CD14-positive monocyte (primary cell): ENCODE measurements around the gene DGKI. TPM values are rescaled to one million over a fixed set of nuclear protein-coding genes. Genes with fewer than 3 reads are reported as not detected.

Experiments used
- DNase-seq, 3 donors: peaks; one replicate each; pipeline ENCODE4 v3.0.0-alpha.2; 2011 to 2022
- H2AFZ ChIP-seq: 2 replicates; pipeline ENCODE4 v1.6.0; 2012; ENCODE audit warnings: mild to moderate bottlenecking, low read depth, low read length, inconsistent platforms; ENCODE audit not compliant: insufficient read depth, poor library complexity, severe bottlenecking
- H3K27ac ChIP-seq, 2 donors: 1 replicate in 1 of 2; 2 replicates in 1 of 2; pipeline ENCODE4 v1.5.1; 2012 to 2013; ENCODE audit warnings: low read length in 2 of 2, control low read depth in 1 of 2, inconsistent platforms in 1 of 2, low read depth in 1 of 2, mild to moderate bottlenecking in 1 of 2
- H3K27me3 ChIP-seq, 2 donors: one replicate each; pipeline versions ENCODE4 v1.6.0 to v1.6.1; 2011 to 2013; ENCODE audit warnings: low read length in 2 of 2; ENCODE audit not compliant: control insufficient read depth in 2 of 2, insufficient read depth in 2 of 2
- H3K36me3 ChIP-seq, 2 donors: replicated peaks in 1 of 2; 1 replicate in 1 of 2; 2 replicates in 1 of 2; pipeline versions ENCODE4 v1.5.1 to v1.6.1; 2012 to 2013; ENCODE audit warnings: low read length in 2 of 2, control low read depth in 1 of 2, inconsistent platforms in 1 of 2, mild to moderate bottlenecking in 1 of 2; ENCODE audit not compliant: insufficient read depth in 2 of 2, control insufficient read depth in 1 of 2
- H3K4me1 ChIP-seq, 2 donors: 1 replicate in 1 of 2; 2 replicates in 1 of 2; pipeline versions ENCODE4 v1.5.1 to v1.6.1; 2012 to 2013; ENCODE audit warnings: low read length in 2 of 2, control low read depth in 1 of 2, inconsistent platforms in 1 of 2, mild to moderate bottlenecking in 1 of 2, moderate library complexity in 1 of 2; ENCODE audit not compliant: insufficient read depth in 2 of 2, control insufficient read depth in 1 of 2
- H3K4me2 ChIP-seq: replicated peaks from 2 replicates; pipeline ENCODE3; 2012; ENCODE audit warnings: low read length, moderate library complexity, mild to moderate bottlenecking; ENCODE audit not compliant: poor library complexity, severe bottlenecking; ENCODE audit errors: extremely low read depth
- H3K4me3 ChIP-seq, 3 experiments: fragments of 200-600 bp in 1 of 3; sonication (generic) in 1 of 3; replicated peaks in 1 of 3; 1 replicate in 2 of 3; 2 replicates in 1 of 3; pipeline ENCODE4 v1.5.1; 2011 to 2013; ENCODE audit warnings: low read length in 3 of 3, mild to moderate bottlenecking in 3 of 3, control low read depth in 2 of 3, low read depth in 2 of 3, inconsistent platforms in 1 of 3, moderate library complexity in 1 of 3
- H3K79me2 ChIP-seq: 2 replicates; pipeline ENCODE4 v1.6.0; 2012; ENCODE audit warnings: mild to moderate bottlenecking, control low read depth, inconsistent platforms, low read length, moderate library complexity; ENCODE audit not compliant: insufficient read depth
- H3K9ac ChIP-seq: 2 replicates; pipeline ENCODE4 v1.6.0; 2017; ENCODE audit warnings: low read length, mild to moderate bottlenecking; ENCODE audit not compliant: insufficient read depth, poor library complexity, severe bottlenecking
- H3K9me3 ChIP-seq, 2 donors: replicated peaks in 1 of 2; 1 replicate in 1 of 2; 2 replicates in 1 of 2; pipeline versions ENCODE4 v1.5.1 to v1.6.1; 2012 to 2013; ENCODE audit warnings: low read length in 2 of 2, control low read depth in 1 of 2; ENCODE audit not compliant: control insufficient read depth in 1 of 2, insufficient read depth in 1 of 2
- H4K20me1 ChIP-seq: 2 replicates; pipeline ENCODE4 v1.6.0; 2012; ENCODE audit warnings: mild to moderate bottlenecking, low read length, control low read depth, moderate library complexity; ENCODE audit not compliant: insufficient read depth
- H3K27ac Mint-ChIP-seq, 7 donors: one replicate each; pipeline ENCODE4 v1.8.0; 2020; ENCODE audit warnings: mild to moderate bottlenecking in 7 of 7, mixed read lengths in 7 of 7, moderate library complexity in 6 of 7, inconsistent platforms in 2 of 7
- H3K27me3 Mint-ChIP-seq, 3 donors: one replicate each; pipeline ENCODE4 v1.8.0; 2021 to 2022; ENCODE audit warnings: low read depth in 3 of 3, mild to moderate bottlenecking in 3 of 3, mixed read lengths in 3 of 3, moderate library complexity in 3 of 3, inconsistent platforms in 1 of 3
- H3K36me3 Mint-ChIP-seq, 2 donors: one replicate each; pipeline ENCODE4 v1.8.0; 2020; ENCODE audit warnings: mixed read lengths in 2 of 2, inconsistent platforms in 1 of 2, mild to moderate bottlenecking in 1 of 2
- H3K4me1 Mint-ChIP-seq: one replicate; pipeline ENCODE4 v1.8.0; 2020; ENCODE audit warnings: mild to moderate bottlenecking, mixed read lengths
- H3K4me3 Mint-ChIP-seq, 2 donors: one replicate each; pipeline ENCODE4 v1.8.0; 2020; ENCODE audit warnings: mild to moderate bottlenecking in 2 of 2, mixed read lengths in 2 of 2, moderate library complexity in 1 of 2
- H3K9me3 Mint-ChIP-seq, 7 donors: one replicate each; pipeline ENCODE4 v1.8.0; 2020 to 2022; ENCODE audit warnings: mixed read lengths in 7 of 7, mild to moderate bottlenecking in 6 of 7, moderate library complexity in 6 of 7, inconsistent platforms in 2 of 7
- WGBS: methylation state at CpG from one replicate; pipeline ENCODE4 v1.1.5; 2013; ENCODE audit warnings: missing lambda C conversion rate; ENCODE audit not compliant: insufficient coverage; 5-methylcytosine and 5-hydroxymethylcytosine counted together
- intact Hi-C, 2 donors: fragments of 100-400 bp; cut with micrococcal nuclease; formaldehyde crosslinking; loops; one replicate each; pipeline versions ENCODE4 v1.15.0 to v1.15.1; 2023
- polyA plus RNA-seq, 3 donors: library from polyadenylated mRNA; depleted of rRNA in 1 of 3; unstranded in 2 of 3; stranded (reverse) in 1 of 3; fragments of 300-500 nt in 2 of 3; fragments of >200 nt in 1 of 3; fragmentation: Illumina TruSeq in 2 of 3; gene quantifications; 1 replicate in 2 of 3; 2 replicates in 1 of 3; pipeline ENCODE4 v1.2.3, GENCODE V29; 2012 to 2021
- TF ChIP-seq, protein P1 (sequence below): fragments of 200-600 bp; IDR thresholded peaks from one replicate; pipeline ENCODE4 v1.8.0; 2022; ENCODE audit warnings: antibody characterized with exemption, mild to moderate bottlenecking

DGKI gene
- polyA plus RNA-seq, 3 donors, result not detected

- TF ChIP-seq, protein P1, sequence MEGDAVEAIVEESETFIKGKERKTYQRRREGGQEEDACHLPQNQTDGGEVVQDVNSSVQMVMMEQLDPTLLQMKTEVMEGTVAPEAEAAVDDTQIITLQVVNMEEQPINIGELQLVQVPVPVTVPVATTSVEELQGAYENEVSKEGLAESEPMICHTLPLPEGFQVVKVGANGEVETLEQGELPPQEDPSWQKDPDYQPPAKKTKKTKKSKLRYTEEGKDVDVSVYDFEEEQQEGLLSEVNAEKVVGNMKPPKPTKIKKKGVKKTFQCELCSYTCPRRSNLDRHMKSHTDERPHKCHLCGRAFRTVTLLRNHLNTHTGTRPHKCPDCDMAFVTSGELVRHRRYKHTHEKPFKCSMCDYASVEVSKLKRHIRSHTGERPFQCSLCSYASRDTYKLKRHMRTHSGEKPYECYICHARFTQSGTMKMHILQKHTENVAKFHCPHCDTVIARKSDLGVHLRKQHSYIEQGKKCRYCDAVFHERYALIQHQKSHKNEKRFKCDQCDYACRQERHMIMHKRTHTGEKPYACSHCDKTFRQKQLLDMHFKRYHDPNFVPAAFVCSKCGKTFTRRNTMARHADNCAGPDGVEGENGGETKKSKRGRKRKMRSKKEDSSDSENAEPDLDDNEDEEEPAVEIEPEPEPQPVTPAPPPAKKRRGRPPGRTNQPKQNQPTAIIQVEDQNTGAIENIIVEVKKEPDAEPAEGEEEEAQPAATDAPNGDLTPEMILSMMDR, result no peak
- no peak overlapping the region for H3K9ac ChIP-seq
- H3K79me2 ChIP-seq, result no peaks in the 10 kb centered on the region
- no peaks in the 10 kb centered on the region for H3K36me3 ChIP-seq
- no peak overlapping the region for H3K4me3 Mint-ChIP-seq
- H4K20me1 ChIP-seq, result no peaks in the 10 kb centered on the region
- intact Hi-C loops, result no loop called here
- H3K36me3 Mint-ChIP-seq, result no peaks in the 10 kb centered on the region
- DNase-seq, result no peak
- no peak overlapping the region for H3K27ac ChIP-seq
- H3K27me3 Mint-ChIP-seq, result peaks cover 27 to 38% (median 33%) of the 10 kb centered on the region in 3 donors
- no peak overlapping the region for H3K4me2 ChIP-seq
- no peaks in the 10 kb centered on the region for H3K4me1 ChIP-seq
- peaks cover 0 to 3% (median 0%) of the 10 kb centered on the region in 7 donors for H3K9me3 Mint-ChIP-seq
- WGBS, result 100% methylated on average over 1 of the region's 6 CpGs
- peaks cover 0 to 6% of the 10 kb centered on the region in 2 donors for H3K9me3 ChIP-seq
- no peak overlapping the region for H2AFZ ChIP-seq
- no peak overlapping the region for H3K27ac Mint-ChIP-seq
- no peaks in the 10 kb centered on the region for H3K4me1 Mint-ChIP-seq
- H3K27me3 ChIP-seq, result peaks cover 21 to 38% of the 10 kb centered on the region in 2 donors
- H3K4me3 ChIP-seq, result no peak overlapping the region
Measured at GRCh38 chr7:137839903-137840779, 6.6 kb downstream of the DGKI start.

GRCh38 chr7:137838706-137839315, 8.0 kb downstream of the DGKI start:
- DNase-seq, result no peak
- Histone ChIP-seq H3K4me2 (no peak overlapping the region), H3K9ac (no peak overlapping the region), H2AFZ (no peak overlapping the region), H3K4me1 (no peaks in the 10 kb centered on the region), H3K79me2 (no peaks in the 10 kb centered on the region), H4K20me1 (no peaks in the 10 kb centered on the region), H3K4me3 (no peak overlapping the region), H3K9me3 (peaks cover 1 to 2% of the 10 kb centered on the region in 2 donors), H3K27me3 (peaks cover 9 to 25% of the 10 kb centered on the region in 2 donors), H3K27ac (no peak overlapping the region), H3K36me3 (no peaks in the 10 kb centered on the region)
- peak overlapping the region in 1 of 2 donors; percentile 24 for H3K4me3 Mint-ChIP-seq
- H3K27me3 Mint-ChIP-seq, result peaks cover 13 to 25% (median 20%) of the 10 kb centered on the region in 3 donors
- intact Hi-C loops, result no loop called here
- TF ChIP-seq, protein P1, result no peak
- 83% methylated on average over 6 of the region's 7 CpGs for WGBS
- peaks cover 0 to 1% (median 0%) of the 10 kb centered on the region in 7 donors for H3K9me3 Mint-ChIP-seq
- H3K27ac Mint-ChIP-seq, result no peak overlapping the region
- no peaks in the 10 kb centered on the region for H3K4me1 Mint-ChIP-seq
- no peaks in the 10 kb centered on the region for H3K36me3 Mint-ChIP-seq
